ENCODE results near the gene GHRH. TPM values are rescaled to one million over a fixed set of nuclear protein-coding genes. Genes with fewer than 3 reads are reported as not detected.

The GHRH gene
- total and polyA plus RNA-seq, 2 donors (not counting 1 experiment from before 2014, with no cell fraction given), result not detected

GRCh38 chr20:37229357-37229756 is 32.3 kb downstream of the GHRH start:
- Mint-ChIP-seq H3K4me1 (no peaks in the 10 kb centered on the region), H3K4me3 (no peak overlapping the region), H3K27me3 (no peaks in the 10 kb centered on the region), H3K9me3 (ENCODE audit: insufficient read depth) (no peaks in the 10 kb centered on the region), H3K27ac (no peak overlapping the region)
- Histone ChIP-seq H3K9me3 (ENCODE audit: control extremely low read depth in 1 of 3, control insufficient read depth in 2 of 3, insufficient read depth in 1 of 3, low read length in 2 of 3) (no peaks in the 10 kb centered on the region), H4K20me1 (ENCODE audit: control insufficient read depth, insufficient read depth, low read length, poor library complexity, severe bottlenecking) (no peaks in the 10 kb centered on the region), H3K4me2 (replicated peaks; ENCODE audit: low read depth, low read length, poor library complexity, severe bottlenecking) (no peak overlapping the region), H3K4me1 (ENCODE audit: control insufficient read depth in 2 of 2, insufficient read depth in 2 of 2, low read length in 2 of 2) (no peaks in the 10 kb centered on the region), H2AFZ (ENCODE audit: insufficient read depth, low read depth, low read length, poor library complexity, severe bottlenecking) (no peak overlapping the region), H3K36me3 (replicated peaks in 1 of 2; ENCODE audit: control extremely low read depth in 1 of 2, control insufficient read depth in 1 of 2, extremely low read depth in 1 of 2, insufficient read depth in 2 of 2, low read length in 1 of 2) (peaks cover 6 to 96% of the 10 kb centered on the region in 2 experiments), H3K9ac (ENCODE audit: low read length) (no peak overlapping the region), H3K27ac (ENCODE audit: low read length in 2 of 2) (no peak overlapping the region), H3K4me3 (ENCODE audit: control extremely low read depth in 1 of 5, extremely low read depth in 1 of 5, insufficient read depth in 1 of 5, low read depth in 2 of 5, low read length in 4 of 5) (no peak overlapping the region), H3K79me2 (ENCODE audit: control insufficient read depth, insufficient read depth, low read length) (no peaks in the 10 kb centered on the region), H3K27me3 (replicated peaks in 1 of 4; ENCODE audit: control extremely low read depth in 1 of 4, control insufficient read depth in 3 of 4, insufficient read depth in 4 of 4, low read length in 3 of 4) (no peaks in the 10 kb centered on the region)
- DNase-seq (no peak), ATAC-seq (ENCODE audit: low read depth) (no peak)
- no peak for TF ChIP-seq EZH2 (IDR thresholded peaks at IDR 0.05; ENCODE audit: borderline replicate concordance, insufficient read depth, low read depth, low read length, poor library complexity, severe bottlenecking)
- TF ChIP-seq, protein P1, sequence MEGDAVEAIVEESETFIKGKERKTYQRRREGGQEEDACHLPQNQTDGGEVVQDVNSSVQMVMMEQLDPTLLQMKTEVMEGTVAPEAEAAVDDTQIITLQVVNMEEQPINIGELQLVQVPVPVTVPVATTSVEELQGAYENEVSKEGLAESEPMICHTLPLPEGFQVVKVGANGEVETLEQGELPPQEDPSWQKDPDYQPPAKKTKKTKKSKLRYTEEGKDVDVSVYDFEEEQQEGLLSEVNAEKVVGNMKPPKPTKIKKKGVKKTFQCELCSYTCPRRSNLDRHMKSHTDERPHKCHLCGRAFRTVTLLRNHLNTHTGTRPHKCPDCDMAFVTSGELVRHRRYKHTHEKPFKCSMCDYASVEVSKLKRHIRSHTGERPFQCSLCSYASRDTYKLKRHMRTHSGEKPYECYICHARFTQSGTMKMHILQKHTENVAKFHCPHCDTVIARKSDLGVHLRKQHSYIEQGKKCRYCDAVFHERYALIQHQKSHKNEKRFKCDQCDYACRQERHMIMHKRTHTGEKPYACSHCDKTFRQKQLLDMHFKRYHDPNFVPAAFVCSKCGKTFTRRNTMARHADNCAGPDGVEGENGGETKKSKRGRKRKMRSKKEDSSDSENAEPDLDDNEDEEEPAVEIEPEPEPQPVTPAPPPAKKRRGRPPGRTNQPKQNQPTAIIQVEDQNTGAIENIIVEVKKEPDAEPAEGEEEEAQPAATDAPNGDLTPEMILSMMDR (IDR thresholded peaks at IDR 0.05), result no peak
- CTCF ChIA-PET, result interaction anchor here (0.7 to 1.8 kb wide), 3 partner anchors 27 to 304 kb away, joined by 3 to 4 read pairs (median 3); no protein-coding TSS in a partner anchor
- intact Hi-C loops (cut with micrococcal nuclease), result no loop called here
- POLR2A ChIA-PET, result no interaction called here
- WGBS (ENCODE audit: insufficient coverage), result 100% methylated on average over 1 of the region's 4 CpGs

DNA sequence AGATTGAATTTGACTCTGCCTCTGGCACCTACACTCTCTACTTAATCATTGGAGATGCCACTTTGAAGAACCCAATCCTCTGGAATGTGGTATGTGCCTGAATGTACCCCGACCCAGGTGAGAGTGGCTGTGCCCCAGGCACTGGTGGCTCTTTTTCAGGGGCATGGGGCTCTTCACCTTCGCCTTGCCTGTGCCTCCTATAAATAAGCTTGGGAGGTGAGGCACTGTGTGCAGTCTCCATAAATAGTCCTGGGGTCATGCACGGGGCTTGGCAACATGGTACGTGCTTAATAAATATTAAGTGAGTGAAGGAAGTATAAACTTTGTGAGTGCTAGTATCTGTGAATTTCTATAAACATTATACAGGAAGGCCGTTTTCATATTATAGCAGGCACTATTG is 33.0 kb downstream of the GHRH start:
- Histone ChIP-seq H3K27ac (ENCODE audit: low read length in 2 of 2) (no peak overlapping the region), H3K27me3 (replicated peaks in 1 of 4; ENCODE audit: control extremely low read depth in 1 of 4, control insufficient read depth in 3 of 4, insufficient read depth in 4 of 4, low read length in 3 of 4) (no peaks in the 10 kb centered on the region), H3K9ac (ENCODE audit: low read length) (no peak overlapping the region), H3K79me2 (ENCODE audit: control insufficient read depth, insufficient read depth, low read length) (no peaks in the 10 kb centered on the region), H3K9me3 (ENCODE audit: control extremely low read depth in 1 of 3, control insufficient read depth in 2 of 3, insufficient read depth in 1 of 3, low read length in 2 of 3) (no peaks in the 10 kb centered on the region), H3K4me3 (ENCODE audit: control extremely low read depth in 1 of 5, extremely low read depth in 1 of 5, insufficient read depth in 1 of 5, low read depth in 2 of 5, low read length in 4 of 5) (no peak overlapping the region), H3K36me3 (replicated peaks in 1 of 2; ENCODE audit: control extremely low read depth in 1 of 2, control insufficient read depth in 1 of 2, extremely low read depth in 1 of 2, insufficient read depth in 2 of 2, low read length in 1 of 2) (peaks cover 6 to 96% of the 10 kb centered on the region in 2 experiments), H3K4me1 (ENCODE audit: control insufficient read depth in 2 of 2, insufficient read depth in 2 of 2, low read length in 2 of 2) (no peaks in the 10 kb centered on the region), H3K4me2 (replicated peaks; ENCODE audit: low read depth, low read length, poor library complexity, severe bottlenecking) (no peak overlapping the region), H4K20me1 (ENCODE audit: control insufficient read depth, insufficient read depth, low read length, poor library complexity, severe bottlenecking) (no peaks in the 10 kb centered on the region), H2AFZ (ENCODE audit: insufficient read depth, low read depth, low read length, poor library complexity, severe bottlenecking) (no peak overlapping the region)
- intact Hi-C loops (cut with micrococcal nuclease), result no loop called here
- POLR2A ChIA-PET, result no interaction called here
- ATAC-seq (ENCODE audit: low read depth) (no peak), DNase-seq (no peak)
- 100% methylated on average over 2 of the region's 5 CpGs for WGBS (ENCODE audit: insufficient coverage)
- Mint-ChIP-seq H3K9me3 (ENCODE audit: insufficient read depth) (no peaks in the 10 kb centered on the region), H3K27ac (no peak overlapping the region), H3K4me1 (no peaks in the 10 kb centered on the region), H3K27me3 (no peaks in the 10 kb centered on the region), H3K4me3 (no peak overlapping the region)
- CTCF ChIA-PET, result no interaction called here
- TF ChIP-seq, protein P1 (IDR thresholded peaks at IDR 0.05), result no peak
- TF ChIP-seq EZH2 (IDR thresholded peaks at IDR 0.05; ENCODE audit: borderline replicate concordance, insufficient read depth, low read depth, low read length, poor library complexity, severe bottlenecking), result no peak
